Mesendoderm (in vitro differentiated cells): ENCODE measurements around the gene VSTM1. TPM values are rescaled to one million over a fixed set of nuclear protein-coding genes. Genes with fewer than 3 reads are reported as not detected.

Source experiments
- DNase-seq: peaks from one replicate; pipeline ENCODE4 v3.0.0; 2013
- H2AK5ac ChIP-seq: 2 replicates; pipeline ENCODE4 v1.6.1; 2013; ENCODE audit warnings: low read length, inconsistent platforms
- H2BK120ac ChIP-seq: 2 replicates; pipeline ENCODE4 v1.6.1; 2013; ENCODE audit warnings: low read depth, mild to moderate bottlenecking, low read length, moderate library complexity, mixed read lengths
- H2BK15ac ChIP-seq: replicated peaks from 2 replicates; pipeline ENCODE4 v1.6.1; 2013; ENCODE audit warnings: low read depth, mild to moderate bottlenecking, moderate library complexity
- H2BK5ac ChIP-seq: 2 replicates; pipeline ENCODE4 v1.6.1; 2013; ENCODE audit warnings: low read length, inconsistent platforms
- H3K18ac ChIP-seq: 2 replicates; pipeline ENCODE4 v1.6.1; 2013; ENCODE audit warnings: mild to moderate bottlenecking, low read length, mixed read lengths
- H3K23ac ChIP-seq: one replicate; pipeline ENCODE4 v1.6.1; 2013; ENCODE audit warnings: low read length
- H3K27ac ChIP-seq: 2 replicates; pipeline ENCODE4 v1.5.1; 2013; ENCODE audit warnings: low read depth, mild to moderate bottlenecking, inconsistent platforms, low read length, moderate library complexity
- H3K27me3 ChIP-seq: 2 replicates; pipeline ENCODE4 v1.6.1; 2013; ENCODE audit warnings: low read length, control low read depth, mild to moderate bottlenecking, inconsistent platforms; ENCODE audit not compliant: insufficient read depth, poor library complexity
- H3K36me3 ChIP-seq: 2 replicates; pipeline ENCODE4 v1.6.1; 2013; ENCODE audit warnings: low read length, inconsistent platforms; ENCODE audit not compliant: control insufficient read depth, insufficient read depth
- H3K4ac ChIP-seq: one replicate; pipeline ENCODE4 v1.6.1; 2013; ENCODE audit warnings: low read depth, mild to moderate bottlenecking, low read length, moderate library complexity
- H3K4me1 ChIP-seq: 2 replicates; pipeline ENCODE4 v1.6.1; 2013; ENCODE audit warnings: low read depth, low read length, inconsistent platforms; ENCODE audit not compliant: control insufficient read depth
- H3K4me2 ChIP-seq: 2 replicates; pipeline ENCODE4 v1.6.1; 2013; ENCODE audit warnings: low read length
- H3K4me3 ChIP-seq: 2 replicates; pipeline ENCODE4 v1.5.1; 2013; ENCODE audit warnings: mild to moderate bottlenecking, low read length
- H3K56ac ChIP-seq: one replicate; pipeline ENCODE4 v1.6.1; 2013; ENCODE audit warnings: low read length
- H3K79me1 ChIP-seq: 2 replicates; pipeline ENCODE4 v1.6.1; 2013; ENCODE audit warnings: low read length, inconsistent platforms
- H3K79me2 ChIP-seq: 2 replicates; pipeline ENCODE4 v1.6.1; 2013; ENCODE audit warnings: mild to moderate bottlenecking, low read length; ENCODE audit not compliant: control insufficient read depth, insufficient read depth
- H3K9ac ChIP-seq: 2 replicates; pipeline ENCODE4 v1.6.1; 2013; ENCODE audit warnings: low read length, inconsistent platforms
- H4K5ac ChIP-seq: one replicate; pipeline ENCODE4 v1.6.1; 2013; ENCODE audit warnings: low read length
- H4K8ac ChIP-seq: one replicate; pipeline ENCODE4 v1.6.1; 2013; ENCODE audit warnings: low read depth, mild to moderate bottlenecking, control low read depth, low read length, moderate library complexity
- WGBS: extraction: QIAGEN DNeasy Blood & Tissue Kit; methylation state at CpG from one replicate; pipeline ENCODE4 v1.1.7; 2013; ENCODE audit warnings: low lambda C conversion rate, missing lambda C conversion rate; ENCODE audit not compliant: insufficient coverage; ENCODE audit errors: extremely low coverage; 5-methylcytosine and 5-hydroxymethylcytosine counted together
- small RNA-seq: library from polyadenylated mRNA; stranded (forward); fragments of <200 nt; extraction: miRNeasy Mini kit (QIAGEN cat#:217004); gene quantifications from one replicate; pipeline ENCODE3, GENCODE V24; 2013; ENCODE audit not compliant: insufficient read depth

VSTM1 gene

DNA sequence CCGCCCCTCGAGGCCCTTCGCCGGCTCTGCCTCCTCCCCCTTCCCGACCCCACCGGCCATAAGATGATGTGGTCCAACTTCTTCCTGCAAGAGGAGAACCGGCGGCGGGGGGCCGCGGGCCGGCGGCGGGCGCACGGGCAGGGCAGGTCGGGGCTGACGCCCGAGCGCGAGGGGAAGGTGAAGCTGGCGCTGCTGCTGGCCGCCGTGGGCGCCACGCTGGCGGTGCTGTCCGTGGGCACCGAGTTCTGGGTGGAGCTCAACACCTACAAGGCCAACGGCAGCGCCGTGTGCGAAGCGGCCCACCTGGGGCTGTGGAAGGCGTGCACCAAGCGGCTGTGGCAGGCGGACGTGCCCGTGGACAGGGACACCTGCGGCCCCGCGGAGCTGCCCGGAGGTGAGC is 70.9 kb downstream of the VSTM1 start:
- no peak overlapping the region for H3K56ac ChIP-seq
- no peak overlapping the region for H3K27ac ChIP-seq
- H3K4ac ChIP-seq, result no peak overlapping the region
- H3K9ac ChIP-seq, result no peak overlapping the region
- H3K79me2 ChIP-seq, result no peaks in the 10 kb centered on the region
- no peak overlapping the region for H3K4me3 ChIP-seq
- no peak overlapping the region for H2BK120ac ChIP-seq
- H3K79me1 ChIP-seq, result no peaks in the 10 kb centered on the region
- H3K27me3 ChIP-seq, result no peaks in the 10 kb centered on the region
- no peaks in the 10 kb centered on the region for H3K4me1 ChIP-seq
- no peak overlapping the region for H2BK5ac ChIP-seq
- H2BK15ac ChIP-seq, result no peak overlapping the region
- WGBS, result no CpG with 5 or more reads among the region's 43 CpGs
- H3K36me3 ChIP-seq, result no peaks in the 10 kb centered on the region
- no peak for DNase-seq
- no peak overlapping the region for H4K5ac ChIP-seq
- no peak overlapping the region for H3K18ac ChIP-seq
- no peak overlapping the region for H3K4me2 ChIP-seq
- H3K23ac ChIP-seq, result no peak overlapping the region
- H4K8ac ChIP-seq, result no peak overlapping the region
- no peak overlapping the region for H2AK5ac ChIP-seq

- H4K5ac ChIP-seq, result no peak overlapping the region
- H3K79me1 ChIP-seq, result no peaks in the 10 kb centered on the region
- H4K8ac ChIP-seq, result no peak overlapping the region
- no peak overlapping the region for H3K23ac ChIP-seq
- H3K27ac ChIP-seq, result no peak overlapping the region
- no peak overlapping the region for H2BK15ac ChIP-seq
- H2BK120ac ChIP-seq, result no peak overlapping the region
- DNase-seq, result no peak
- H3K18ac ChIP-seq, result no peak overlapping the region
- H3K4me3 ChIP-seq, result no peak overlapping the region
- H2AK5ac ChIP-seq, result no peak overlapping the region
- H3K9ac ChIP-seq, result no peak overlapping the region
- no CpG with 5 or more reads among the region's 9 CpGs for WGBS
- no peaks in the 10 kb centered on the region for H3K4me1 ChIP-seq
- no peaks in the 10 kb centered on the region for H3K79me2 ChIP-seq
- H3K27me3 ChIP-seq, result no peaks in the 10 kb centered on the region
- H3K36me3 ChIP-seq, result no peaks in the 10 kb centered on the region
- no peak overlapping the region for H3K4ac ChIP-seq
- H2BK5ac ChIP-seq, result no peak overlapping the region
- H3K56ac ChIP-seq, result no peak overlapping the region
- no peak overlapping the region for H3K4me2 ChIP-seq
Measured at GRCh38 chr19:53992211-53992610, 71.5 kb downstream of the VSTM1 start.

DNA sequence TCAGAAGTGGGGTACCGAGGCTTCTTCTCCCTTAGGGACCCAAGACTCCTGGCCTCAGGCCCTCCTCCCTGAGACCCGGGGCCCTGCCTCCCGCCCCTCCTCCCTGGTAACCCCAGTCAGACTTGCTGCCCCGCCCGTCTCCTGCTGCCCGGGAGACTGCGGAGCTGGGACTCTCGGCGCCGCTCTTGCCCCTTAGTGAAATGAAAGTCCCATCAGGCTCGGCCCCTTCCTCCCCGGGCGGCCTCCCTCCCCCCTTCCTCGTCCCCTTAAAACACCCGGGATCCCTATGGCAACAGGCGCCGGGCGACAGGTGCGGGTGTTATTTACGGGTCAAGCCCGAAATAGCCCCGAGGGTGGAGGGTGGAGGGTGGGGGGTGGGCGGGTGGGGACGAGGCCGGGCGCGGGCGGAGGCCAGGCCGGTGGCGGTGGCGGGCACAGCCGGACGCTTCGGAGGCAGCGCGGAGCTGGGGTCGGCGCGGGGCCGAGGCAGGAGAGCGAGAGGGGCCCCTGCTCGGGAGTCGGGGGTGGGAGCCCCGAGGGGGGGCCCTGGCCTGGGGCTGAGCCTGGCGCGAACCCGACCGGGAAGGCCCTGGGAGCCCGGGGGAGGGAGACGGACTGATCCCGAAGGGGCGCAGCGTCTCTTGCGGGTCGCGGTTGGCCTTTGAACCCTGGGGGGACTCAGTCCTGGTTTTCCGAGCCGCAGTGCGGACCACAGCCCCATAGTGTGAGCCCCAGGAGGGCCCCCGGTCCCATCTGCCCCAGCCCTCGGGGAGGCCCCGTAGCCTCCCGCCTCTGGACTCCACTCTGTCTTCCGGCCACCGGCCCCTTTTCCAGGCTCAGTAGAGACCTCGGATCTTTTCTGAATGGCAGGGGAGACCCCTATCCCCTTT is 72.2 kb downstream of the VSTM1 start, which contains the start of gene CACNG6:
Gene CACNG6, plus strand, starts transcription at position 414 of the 890 bp plus-strand sequence. CDS start 1,241 bp downstream, outside the sequence.
- Histone ChIP-seq H3K18ac (peak within 1 kb of the TSS; percentile 56), H3K27me3 (no peaks in the 10 kb centered on the region), H3K4me3 (no peak within 1 kb of the TSS), H3K36me3 (no peaks in the 10 kb centered on the region), H2BK5ac (no peak within 1 kb of the TSS), H3K4ac (peak within 1 kb of the TSS; percentile 46), H3K23ac (no peak within 1 kb of the TSS), H3K56ac (peak within 1 kb of the TSS; percentile 74), H4K5ac (no peak within 1 kb of the TSS), H3K79me2 (no peaks in the 10 kb centered on the region), H3K4me1 (no peaks in the 10 kb centered on the region), H2BK15ac (no peak within 1 kb of the TSS), H2BK120ac (no peak within 1 kb of the TSS), H3K9ac (peak within 1 kb of the TSS; percentile 61), H3K4me2 (peak within 1 kb of the TSS; percentile 44), H3K27ac (no peak within 1 kb of the TSS), H4K8ac (no peak within 1 kb of the TSS), H3K79me1 (no peaks in the 10 kb centered on the region), H2AK5ac (no peak within 1 kb of the TSS)
- no CpG with 5 or more reads among the region's 66 CpGs for WGBS
- DNase-seq, result peak; percentile 67

Small RNA genes within 50 kb of the gene (small RNA-seq; reads per million reads assigned to genes)
- gene AC012314.20, result not detected
